ENCODE measurements around the gene CLPX.

Gene CLPX

GRCh38 chr15:65180167-65180566 is 5.0 kb downstream of the CLPX start:
- H3K4me3 Mint-ChIP-seq: no peak overlapping the region
- H3K36me3 Mint-ChIP-seq (ENCODE audit: insufficient read depth): peaks cover 44% of the 10 kb centered on the region
- peaks cover 25% of the 10 kb centered on the region for H3K4me1 Mint-ChIP-seq
- H3K27ac Mint-ChIP-seq (ENCODE audit: low read depth): no peak overlapping the region
- DNase-seq (ENCODE audit: low spot score in 2 of 2): no peak
- ATAC-seq (replicated peaks; ENCODE audit: extremely low read depth, poor library complexity, severe bottlenecking): no peak
- no peaks in the 10 kb centered on the region for H3K9me3 Mint-ChIP-seq
- no peaks in the 10 kb centered on the region for H3K27me3 Mint-ChIP-seq

GRCh38 chr15:65177901-65178300 is 7.2 kb downstream of the CLPX start:
- H3K4me1 Mint-ChIP-seq: peaks cover 17% of the 10 kb centered on the region
- H3K27ac Mint-ChIP-seq (ENCODE audit: low read depth): no peak overlapping the region
- H3K36me3 Mint-ChIP-seq (ENCODE audit: insufficient read depth): peaks cover 48% of the 10 kb centered on the region
- H3K9me3 Mint-ChIP-seq: no peaks in the 10 kb centered on the region
- DNase-seq (ENCODE audit: low spot score in 2 of 2) (no peak), ATAC-seq (replicated peaks; ENCODE audit: extremely low read depth, poor library complexity, severe bottlenecking) (no peak)
- no peaks in the 10 kb centered on the region for H3K27me3 Mint-ChIP-seq
- no peak overlapping the region for H3K4me3 Mint-ChIP-seq

DNA sequence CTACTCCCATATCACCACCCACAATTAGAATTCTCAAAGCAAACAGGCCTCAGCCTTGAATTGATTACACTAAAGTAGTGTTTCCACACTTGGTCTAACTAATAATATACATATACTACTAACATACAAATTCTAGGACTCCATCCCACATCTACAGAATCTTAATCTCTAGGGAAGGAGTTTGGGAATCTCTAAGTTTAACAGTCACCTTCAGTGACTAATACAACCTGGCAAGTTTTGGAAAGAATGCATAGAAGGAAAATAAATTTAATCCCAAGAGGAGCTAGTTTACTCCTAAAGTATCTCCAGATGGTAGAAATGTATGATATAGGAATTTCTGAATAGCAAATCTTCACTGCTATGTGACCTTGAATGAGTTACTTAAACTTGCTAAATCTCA is 9.1 kb downstream of the CLPX start:
- Mint-ChIP-seq H3K9me3 (no peaks in the 10 kb centered on the region), H3K36me3 (ENCODE audit: insufficient read depth) (peaks cover 52% of the 10 kb centered on the region), H3K4me1 (peaks cover 7% of the 10 kb centered on the region), H3K4me3 (no peak overlapping the region), H3K27ac (ENCODE audit: low read depth) (no peak overlapping the region), H3K27me3 (no peaks in the 10 kb centered on the region)
- no peak for DNase-seq (ENCODE audit: low spot score in 2 of 2)
- no peak for ATAC-seq (replicated peaks; ENCODE audit: extremely low read depth, poor library complexity, severe bottlenecking)

- Mint-ChIP-seq H3K27ac (ENCODE audit: low read depth) (no peak overlapping the region), H3K4me3 (no peak overlapping the region), H3K4me1 (peaks cover 5% of the 10 kb centered on the region)
These were observed 9.6 kb downstream of the CLPX start for GRCh38 chr15:65175511-65175910.

DNA sequence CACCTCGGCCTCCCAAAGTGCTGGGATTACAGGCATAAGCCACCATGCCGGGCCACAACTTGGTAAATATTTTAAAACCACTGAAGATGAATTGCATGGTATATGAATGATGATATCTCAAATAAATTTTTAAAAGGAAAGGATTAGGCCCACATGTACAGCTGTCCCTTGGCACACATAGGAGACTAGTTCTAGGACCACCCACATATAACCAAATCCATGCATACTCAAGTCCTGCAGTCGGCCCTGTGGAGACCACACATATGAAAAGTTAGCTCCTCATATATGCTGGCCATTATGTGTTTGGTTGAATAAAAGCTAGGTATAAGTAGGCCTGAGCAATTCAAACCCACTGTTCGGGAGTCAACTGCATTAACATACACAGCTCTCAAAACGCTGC is 10.6 kb downstream of the CLPX start:
- no peak for DNase-seq (ENCODE audit: low spot score in 2 of 2)
- Mint-ChIP-seq H3K36me3 (ENCODE audit: insufficient read depth) (peaks cover 55% of the 10 kb centered on the region), H3K27ac (ENCODE audit: low read depth) (no peak overlapping the region), H3K4me1 (peaks cover 5% of the 10 kb centered on the region), H3K9me3 (no peaks in the 10 kb centered on the region), H3K4me3 (no peak overlapping the region), H3K27me3 (no peaks in the 10 kb centered on the region)
- no peak for ATAC-seq (replicated peaks; ENCODE audit: extremely low read depth, poor library complexity, severe bottlenecking)

More at GRCh38 chr15:65175511-65175910, 9.6 kb downstream of the CLPX start:
- H3K9me3 Mint-ChIP-seq: no peaks in the 10 kb centered on the region
- no peaks in the 10 kb centered on the region for H3K27me3 Mint-ChIP-seq
- DNase-seq (ENCODE audit: low spot score in 2 of 2) (no peak), ATAC-seq (replicated peaks; ENCODE audit: extremely low read depth, poor library complexity, severe bottlenecking) (no peak)
- H3K36me3 Mint-ChIP-seq (ENCODE audit: insufficient read depth): peaks cover 54% of the 10 kb centered on the region

- Mint-ChIP-seq H3K27me3 (no peaks in the 10 kb centered on the region), H3K36me3 (ENCODE audit: insufficient read depth) (peaks cover 56% of the 10 kb centered on the region), H3K27ac (ENCODE audit: low read depth) (no peak overlapping the region), H3K4me1 (peaks cover 5% of the 10 kb centered on the region), H3K9me3 (no peaks in the 10 kb centered on the region), H3K4me3 (no peak overlapping the region)
- ATAC-seq (replicated peaks; ENCODE audit: extremely low read depth, poor library complexity, severe bottlenecking): no peak
- DNase-seq (ENCODE audit: low spot score in 2 of 2): no peak
These were observed 12.6 kb downstream of the CLPX start for GRCh38 chr15:65172531-65172930.

- Mint-ChIP-seq H3K9me3 (no peaks in the 10 kb centered on the region), H3K4me1 (peaks cover 5% of the 10 kb centered on the region), H3K27ac (ENCODE audit: low read depth) (no peak overlapping the region), H3K4me3 (no peak overlapping the region), H3K36me3 (ENCODE audit: insufficient read depth) (peaks cover 49% of the 10 kb centered on the region), H3K27me3 (no peaks in the 10 kb centered on the region)
- ATAC-seq (replicated peaks; ENCODE audit: extremely low read depth, poor library complexity, severe bottlenecking) (no peak), DNase-seq (ENCODE audit: low spot score in 2 of 2) (no peak)
These were observed 13.7 kb downstream of the CLPX start for GRCh38 chr15:65171428-65171827.

DNA sequence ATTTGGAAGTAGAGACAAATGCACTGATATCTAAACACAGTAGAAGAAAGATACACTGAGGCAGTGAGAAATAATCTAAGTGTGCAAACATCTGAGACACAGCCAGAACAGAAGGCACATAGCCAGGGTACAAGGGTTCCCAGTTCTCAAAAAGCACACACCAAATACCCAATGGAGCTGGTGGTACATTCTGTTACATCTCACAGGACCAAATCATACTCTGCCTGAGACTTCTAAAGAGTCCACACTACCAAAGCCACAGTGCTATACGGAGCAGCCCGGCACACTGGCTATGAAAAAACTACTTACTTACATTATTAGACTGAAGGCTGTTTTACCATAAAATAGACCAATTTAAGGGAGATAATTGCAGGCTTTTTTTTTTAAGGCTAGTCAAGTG is 19.3 kb downstream of the CLPX start:
- ATAC-seq (replicated peaks; ENCODE audit: extremely low read depth, poor library complexity, severe bottlenecking) (no peak), DNase-seq (ENCODE audit: low spot score in 2 of 2) (no peak)
- Mint-ChIP-seq H3K36me3 (ENCODE audit: insufficient read depth) (peaks cover 45% of the 10 kb centered on the region), H3K4me1 (peaks cover 6% of the 10 kb centered on the region), H3K27ac (ENCODE audit: low read depth) (no peak overlapping the region), H3K4me3 (no peak overlapping the region), H3K27me3 (no peaks in the 10 kb centered on the region), H3K9me3 (no peaks in the 10 kb centered on the region)

- DNase-seq (ENCODE audit: low spot score in 2 of 2) (no peak), ATAC-seq (replicated peaks; ENCODE audit: extremely low read depth, poor library complexity, severe bottlenecking) (no peak)
- peaks cover 46% of the 10 kb centered on the region for H3K36me3 Mint-ChIP-seq (ENCODE audit: insufficient read depth)
These were observed 21.0 kb downstream of the CLPX start for GRCh38 chr15:65164139-65164538.

GRCh38 chr15:65163041-65163440 is 22.1 kb downstream of the CLPX start:
- Mint-ChIP-seq H3K4me3 (no peak overlapping the region), H3K36me3 (ENCODE audit: insufficient read depth) (peaks cover 43% of the 10 kb centered on the region), H3K27me3 (no peaks in the 10 kb centered on the region), H3K27ac (ENCODE audit: low read depth) (peak overlapping the region; percentile 4), H3K4me1 (peaks cover 6% of the 10 kb centered on the region), H3K9me3 (no peaks in the 10 kb centered on the region)
- DNase-seq (ENCODE audit: low spot score in 2 of 2) (no peak), ATAC-seq (replicated peaks; ENCODE audit: extremely low read depth, poor library complexity, severe bottlenecking) (no peak)

More at GRCh38 chr15:65164139-65164538, 21.0 kb downstream of the CLPX start:
- H3K27ac Mint-ChIP-seq (ENCODE audit: low read depth): no peak overlapping the region
- H3K4me3 Mint-ChIP-seq: no peak overlapping the region
- no peaks in the 10 kb centered on the region for H3K9me3 Mint-ChIP-seq
- H3K27me3 Mint-ChIP-seq: no peaks in the 10 kb centered on the region
- peaks cover 6% of the 10 kb centered on the region for H3K4me1 Mint-ChIP-seq

- H3K4me3 Mint-ChIP-seq: no peak overlapping the region
- H3K27me3 Mint-ChIP-seq: no peaks in the 10 kb centered on the region
- H3K27ac Mint-ChIP-seq (ENCODE audit: low read depth): no peak overlapping the region
- H3K4me1 Mint-ChIP-seq: no peaks in the 10 kb centered on the region
- H3K36me3 Mint-ChIP-seq (ENCODE audit: insufficient read depth): peaks cover 58% of the 10 kb centered on the region
- DNase-seq (ENCODE audit: low spot score in 2 of 2) (no peak), ATAC-seq (replicated peaks; ENCODE audit: extremely low read depth, poor library complexity, severe bottlenecking) (no peak)
- no peaks in the 10 kb centered on the region for H3K9me3 Mint-ChIP-seq
These were observed 28.4 kb downstream of the CLPX start for GRCh38 chr15:65156692-65157091.

DNA sequence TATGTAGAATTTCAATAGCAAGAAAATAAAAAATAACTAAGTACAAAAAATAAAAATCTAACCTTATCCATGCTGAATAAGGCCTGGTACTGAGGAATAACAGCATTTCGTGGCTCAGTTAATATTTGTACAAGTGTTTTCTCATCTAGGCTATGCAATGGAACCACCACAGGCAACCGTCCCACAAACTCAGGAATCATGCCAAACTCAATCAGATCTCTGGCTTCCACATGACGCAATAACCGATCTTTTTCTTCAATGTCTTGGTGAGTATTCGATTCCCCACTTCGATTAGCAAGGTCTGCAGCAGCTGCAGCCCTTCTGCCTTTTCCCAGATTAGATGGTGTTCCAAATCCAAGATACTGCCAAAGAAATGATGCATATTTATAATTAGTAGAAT is 30.4 kb downstream of the CLPX start:
- no peak overlapping the region for H3K4me3 Mint-ChIP-seq
- no peak overlapping the region for H3K27ac Mint-ChIP-seq (ENCODE audit: low read depth)
- H3K9me3 Mint-ChIP-seq: no peaks in the 10 kb centered on the region
- H3K36me3 Mint-ChIP-seq (ENCODE audit: insufficient read depth): peaks cover 61% of the 10 kb centered on the region
- no peak for DNase-seq (ENCODE audit: low spot score in 2 of 2)
- H3K4me1 Mint-ChIP-seq: no peaks in the 10 kb centered on the region
- no peaks in the 10 kb centered on the region for H3K27me3 Mint-ChIP-seq
- no peak for ATAC-seq (replicated peaks; ENCODE audit: extremely low read depth, poor library complexity, severe bottlenecking)

GRCh38 chr15:65147902-65148301 is 37.2 kb downstream of the CLPX start:
- DNase-seq (ENCODE audit: low spot score in 2 of 2) (no peak), ATAC-seq (replicated peaks; ENCODE audit: extremely low read depth, poor library complexity, severe bottlenecking) (no peak)
- Mint-ChIP-seq H3K9me3 (no peaks in the 10 kb centered on the region), H3K36me3 (ENCODE audit: insufficient read depth) (peaks cover 30% of the 10 kb centered on the region), H3K4me3 (no peak overlapping the region), H3K27ac (ENCODE audit: low read depth) (no peak overlapping the region), H3K4me1 (no peaks in the 10 kb centered on the region), H3K27me3 (no peaks in the 10 kb centered on the region)

- Mint-ChIP-seq H3K4me1 (no peaks in the 10 kb centered on the region), H3K27ac (ENCODE audit: low read depth) (no peak overlapping the region), H3K36me3 (ENCODE audit: insufficient read depth) (peaks cover 18% of the 10 kb centered on the region), H3K27me3 (no peaks in the 10 kb centered on the region), H3K4me3 (no peak overlapping the region), H3K9me3 (no peaks in the 10 kb centered on the region)
- DNase-seq (ENCODE audit: low spot score in 2 of 2) (no peak), ATAC-seq (replicated peaks; ENCODE audit: extremely low read depth, poor library complexity, severe bottlenecking) (no peak)
These were observed 38.7 kb downstream of the CLPX start for GRCh38 chr15:65146438-65146837.

Measured in central memory CD8-positive, alpha-beta T cell (primary cell).